HG03442 (cell line): ENCODE data around the gene SPTBN5.

Source experiments
- ATAC-seq: cut with Tn5 transposase; IDR thresholded peaks from one replicate; pipeline ENCODE4 v1.9.1; 2021; ENCODE audit warnings: mild to moderate bottlenecking, moderate library complexity; ENCODE audit not compliant: unreplicated experiment

Gene SPTBN5

GRCh38 chr15:41904541-41905005 is 10.7 kb upstream of the SPTBN5 start:
- ATAC-seq, result no peak

GRCh38 chr15:41903782-41904181 is 9.9 kb upstream of the SPTBN5 start:
- no peak for ATAC-seq

- no peak for ATAC-seq
These were observed 7.6 kb upstream of the SPTBN5 start for GRCh38 chr15:41901431-41901830.

DNA sequence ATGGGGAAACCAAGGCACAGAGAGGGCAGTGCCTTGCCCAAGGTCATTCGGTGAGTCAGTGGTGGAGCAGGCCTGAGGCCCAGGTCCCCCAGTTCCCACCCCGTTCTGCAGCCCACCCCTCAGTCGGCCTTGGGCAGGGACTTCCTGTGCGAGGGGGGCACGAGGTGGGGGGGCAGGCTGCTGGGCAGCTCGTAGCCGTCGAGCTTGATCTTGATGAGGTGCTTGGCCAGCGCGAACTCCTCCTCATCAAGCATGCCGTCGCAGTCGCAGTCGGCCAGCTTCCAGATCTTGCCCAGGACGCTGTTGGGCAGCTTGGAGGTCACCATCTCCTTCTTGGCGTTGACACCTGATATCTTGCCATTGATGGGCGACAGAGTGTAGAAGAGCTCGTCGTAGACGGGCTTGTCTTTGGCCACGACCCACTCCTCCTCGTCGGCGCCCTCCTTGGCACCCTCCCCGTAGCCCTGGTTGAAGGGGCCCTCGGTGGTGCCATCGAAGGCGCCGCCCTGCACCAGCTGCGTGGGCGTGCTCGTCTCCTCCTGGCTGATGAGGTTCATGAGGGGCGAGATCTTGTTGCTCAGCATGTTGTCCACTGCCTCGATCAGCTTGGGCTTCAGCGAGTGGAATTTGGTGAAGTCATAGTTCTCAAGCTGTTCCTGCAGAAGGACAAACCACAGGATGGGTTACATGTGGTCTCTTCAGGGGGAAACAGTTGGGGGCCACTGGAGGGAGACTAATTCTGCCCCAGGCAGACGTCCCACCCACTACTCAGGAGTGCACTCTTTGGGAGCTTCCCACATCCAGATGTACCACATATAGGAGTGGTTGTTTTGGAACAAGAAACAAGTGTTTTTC is 6.9 kb upstream of the SPTBN5 start:
- ATAC-seq, result no peak

- no peak for ATAC-seq
These were observed 6.1 kb upstream of the SPTBN5 start for GRCh38 chr15:41899854-41900442.

GRCh38 chr15:41897363-41897799 is 3.5 kb upstream of the SPTBN5 start:
- ATAC-seq, result no peak

DNA sequence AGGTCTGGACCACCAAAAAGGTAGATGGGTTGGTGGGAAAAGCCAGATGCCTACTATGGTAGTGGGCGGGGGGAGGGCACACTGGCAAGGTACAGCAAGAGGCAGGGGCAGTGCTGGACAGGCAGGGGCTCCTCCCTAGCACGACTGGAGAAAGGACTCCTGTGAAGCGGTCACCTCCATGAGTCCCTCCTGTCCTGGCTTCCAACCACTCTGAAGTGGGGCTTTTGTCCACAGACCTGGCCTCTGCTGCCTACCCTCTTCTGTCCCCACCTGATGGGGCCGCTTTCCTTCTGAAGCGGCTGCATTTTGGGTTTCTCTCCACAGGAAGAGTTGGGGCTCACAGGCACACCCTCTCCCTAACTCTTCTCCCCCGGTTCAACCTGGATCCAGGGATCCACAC is 2.7 kb upstream of the SPTBN5 start:
- no peak for ATAC-seq

GRCh38 chr15:41895957-41896356 is 2.1 kb upstream of the SPTBN5 start:
- ATAC-seq, result no peak

DNA sequence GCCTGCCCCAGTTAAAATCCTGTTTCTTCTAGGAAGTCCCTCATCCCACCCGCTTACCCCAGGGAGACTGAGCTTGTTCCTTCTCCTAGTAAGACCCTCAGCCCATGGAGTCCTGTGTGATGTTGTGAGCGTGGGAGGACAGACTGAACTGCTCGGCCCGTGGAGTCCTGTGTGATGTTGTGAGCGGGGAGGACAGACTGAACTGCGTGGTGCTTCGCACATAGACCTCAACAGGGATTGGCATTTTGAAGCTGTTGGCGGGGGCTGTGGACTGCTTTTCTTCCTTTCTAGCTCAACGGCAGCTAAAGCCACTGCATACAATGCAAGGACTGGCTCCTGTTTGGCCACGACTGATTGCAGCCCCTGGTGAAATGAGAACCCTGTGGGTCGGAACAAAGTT is 1.6 kb upstream of the SPTBN5 start:
- ATAC-seq, result no peak

DNA sequence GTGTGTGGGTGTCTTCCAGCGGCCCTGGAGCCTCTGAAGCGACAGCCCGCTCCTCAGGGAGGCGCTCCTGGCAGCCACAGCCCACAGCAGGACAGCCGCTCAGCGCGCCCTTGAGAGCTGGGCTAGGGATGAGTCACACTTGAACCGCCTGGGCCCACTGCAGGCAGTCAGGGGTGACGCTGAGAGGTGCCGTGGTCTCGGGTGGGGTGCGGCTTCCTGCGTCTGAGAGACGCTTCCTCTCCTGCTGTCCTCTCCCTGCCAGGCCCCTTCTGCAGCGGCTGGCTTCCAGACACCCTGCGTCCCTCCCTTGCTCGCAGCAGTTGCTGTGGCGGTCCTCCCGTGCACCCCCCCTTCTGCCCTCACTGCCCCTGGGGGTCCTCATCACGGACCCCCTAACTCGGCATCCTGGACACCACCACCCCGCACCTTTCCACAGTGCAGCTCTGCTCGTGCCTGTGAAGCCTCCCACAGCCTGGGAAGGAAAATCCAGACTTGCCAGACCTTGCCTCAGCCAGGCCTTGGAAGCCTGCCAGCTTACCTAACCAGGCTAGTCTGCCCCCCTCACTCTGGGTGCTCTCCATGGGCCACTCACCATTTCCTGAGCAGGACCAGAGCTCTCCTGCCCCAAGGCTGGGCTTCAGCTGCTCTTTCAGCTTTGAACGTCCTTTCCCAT is 1.1 kb upstream of the SPTBN5 start:
- peak; percentile 92 for ATAC-seq

DNA sequence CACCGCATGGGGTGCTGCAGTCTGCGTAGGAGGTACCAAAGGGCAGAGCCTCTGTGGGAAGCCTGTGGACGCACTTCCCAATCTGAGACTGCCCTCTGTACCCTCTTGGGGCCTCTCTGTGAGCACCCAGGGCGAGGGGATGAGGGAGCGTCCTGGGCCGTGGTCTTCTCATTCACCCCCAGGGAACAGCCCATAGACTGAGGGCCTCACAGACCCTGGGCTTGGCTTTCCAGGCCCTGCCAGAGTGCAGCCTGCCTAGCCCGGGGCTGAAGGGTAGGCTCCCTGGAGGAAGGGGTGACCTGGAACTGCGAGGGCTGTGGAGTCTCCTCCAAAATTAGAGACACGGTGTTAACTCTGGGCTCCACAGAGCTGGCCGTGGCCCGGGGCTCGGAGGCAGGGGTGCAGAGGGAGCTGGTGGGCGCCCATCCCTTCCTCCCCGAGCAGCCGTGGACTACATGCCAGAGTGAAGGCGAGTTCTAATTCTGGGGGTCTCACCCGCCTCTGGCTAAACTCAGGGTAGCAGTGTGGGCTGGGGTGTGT is 468 bp upstream of the SPTBN5 start:
- ATAC-seq, result no peak

DNA sequence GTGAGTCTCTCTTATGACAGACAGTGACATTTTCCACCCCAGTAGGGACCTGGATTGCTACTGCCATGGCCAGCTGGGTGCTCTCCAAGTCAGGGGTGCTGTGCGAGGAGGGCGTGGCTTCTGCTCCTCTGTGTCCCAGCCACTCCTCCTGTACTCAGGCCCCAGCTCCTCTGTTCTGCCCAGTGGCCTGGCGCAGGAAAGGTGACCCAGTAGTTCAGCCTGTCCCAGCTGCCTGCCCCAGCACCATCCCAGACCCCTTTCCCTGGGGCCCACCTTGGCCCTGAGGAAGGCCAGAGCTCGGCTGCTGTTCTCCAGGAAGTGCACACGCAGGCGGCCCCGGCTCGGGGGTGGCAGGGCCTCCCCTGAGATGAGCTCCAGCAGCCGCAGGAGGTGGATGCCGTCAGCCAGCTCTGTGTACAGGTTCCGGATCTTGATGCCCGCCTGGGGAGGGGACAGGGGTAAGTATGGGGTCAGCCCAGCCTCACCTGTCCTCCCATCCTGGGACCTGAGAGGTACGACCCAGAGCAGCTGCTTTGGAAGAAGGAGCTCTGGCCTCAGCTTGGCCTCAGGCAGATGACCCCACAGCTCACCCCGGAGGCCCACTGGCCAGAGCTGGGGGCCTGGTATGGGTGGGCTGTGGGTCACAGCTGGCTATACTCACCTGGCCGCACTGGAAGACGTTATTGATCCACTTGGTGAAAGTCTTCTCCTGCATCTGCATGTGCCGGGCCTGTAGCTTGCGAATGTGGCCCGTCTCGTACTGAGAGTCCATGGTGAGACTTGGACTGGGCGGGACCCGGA is 1.0 kb downstream of the SPTBN5 start:
- no peak for ATAC-seq

GRCh38 chr15:41891946-41892345 is 1.9 kb downstream of the SPTBN5 start:
- ATAC-seq, result no peak

DNA sequence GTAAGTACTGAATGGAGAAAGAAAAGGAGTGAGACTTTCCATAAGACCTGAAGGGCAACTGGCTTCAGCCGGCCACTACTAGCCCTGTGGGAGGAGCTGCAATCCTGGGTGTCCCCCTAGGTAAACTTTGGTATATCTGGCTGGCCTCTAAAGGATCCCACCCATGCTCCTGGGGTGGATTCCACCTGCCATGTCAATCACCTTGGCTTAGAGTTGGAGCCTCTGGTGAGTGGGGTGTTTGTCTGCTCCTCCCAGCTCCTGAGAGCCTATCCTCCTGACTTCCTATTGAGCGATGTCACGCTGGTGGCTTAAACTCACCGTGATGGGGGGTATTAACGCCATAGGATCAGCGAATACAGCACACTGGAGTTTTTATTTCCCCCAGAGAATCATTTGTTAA is 2.6 kb downstream of the SPTBN5 start:
- no peak for ATAC-seq

GRCh38 chr15:41890050-41890690 is 3.7 kb downstream of the SPTBN5 start:
- no peak for ATAC-seq

GRCh38 chr15:41888662-41889253 is 5.1 kb downstream of the SPTBN5 start:
- no peak for ATAC-seq

- no peak for ATAC-seq
These were observed 6.0 kb downstream of the SPTBN5 start for GRCh38 chr15:41887893-41888292.

- ATAC-seq, result no peak
These were observed 6.7 kb downstream of the SPTBN5 start for GRCh38 chr15:41887161-41887560.

- ATAC-seq, result no peak
These were observed 7.1 kb downstream of the SPTBN5 start for GRCh38 chr15:41886741-41887140.

- ATAC-seq, result no peak
These were observed 8.0 kb downstream of the SPTBN5 start for GRCh38 chr15:41885841-41886240.
